Measurements from ENCODE around the gene SLC38A7. TPM values are rescaled to one million over a fixed set of nuclear protein-coding genes. Genes with fewer than 3 reads are reported as not detected.

SLC38A7 gene
- total and polyA plus RNA-seq, 2 of the 13 experiments (the other 11 are each of a cell fraction or from before 2014, with no cell fraction given): 13.2 to 14.1 TPM

DNA sequence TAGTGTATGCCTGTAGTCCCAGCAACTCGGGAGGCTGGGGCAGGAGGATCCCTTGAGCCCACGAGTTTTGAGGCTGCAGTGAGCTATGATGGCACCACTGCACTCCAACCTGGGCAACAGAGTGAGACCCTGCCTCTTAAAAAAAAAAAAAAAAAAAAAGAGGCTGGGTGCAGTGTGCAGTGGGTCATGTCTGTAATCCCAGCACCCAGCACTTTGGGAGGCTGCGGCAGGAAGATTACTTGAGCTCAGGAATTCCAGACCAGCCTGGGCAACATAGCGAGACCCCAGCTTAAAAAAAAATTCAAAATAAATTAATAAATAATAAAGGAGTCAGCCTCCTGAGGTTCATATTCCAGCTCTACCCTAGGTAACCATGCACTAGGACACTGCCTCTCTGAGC is 45.3 kb downstream of the SLC38A7 start (continued):
- TF ChIP-seq, protein P1, sequence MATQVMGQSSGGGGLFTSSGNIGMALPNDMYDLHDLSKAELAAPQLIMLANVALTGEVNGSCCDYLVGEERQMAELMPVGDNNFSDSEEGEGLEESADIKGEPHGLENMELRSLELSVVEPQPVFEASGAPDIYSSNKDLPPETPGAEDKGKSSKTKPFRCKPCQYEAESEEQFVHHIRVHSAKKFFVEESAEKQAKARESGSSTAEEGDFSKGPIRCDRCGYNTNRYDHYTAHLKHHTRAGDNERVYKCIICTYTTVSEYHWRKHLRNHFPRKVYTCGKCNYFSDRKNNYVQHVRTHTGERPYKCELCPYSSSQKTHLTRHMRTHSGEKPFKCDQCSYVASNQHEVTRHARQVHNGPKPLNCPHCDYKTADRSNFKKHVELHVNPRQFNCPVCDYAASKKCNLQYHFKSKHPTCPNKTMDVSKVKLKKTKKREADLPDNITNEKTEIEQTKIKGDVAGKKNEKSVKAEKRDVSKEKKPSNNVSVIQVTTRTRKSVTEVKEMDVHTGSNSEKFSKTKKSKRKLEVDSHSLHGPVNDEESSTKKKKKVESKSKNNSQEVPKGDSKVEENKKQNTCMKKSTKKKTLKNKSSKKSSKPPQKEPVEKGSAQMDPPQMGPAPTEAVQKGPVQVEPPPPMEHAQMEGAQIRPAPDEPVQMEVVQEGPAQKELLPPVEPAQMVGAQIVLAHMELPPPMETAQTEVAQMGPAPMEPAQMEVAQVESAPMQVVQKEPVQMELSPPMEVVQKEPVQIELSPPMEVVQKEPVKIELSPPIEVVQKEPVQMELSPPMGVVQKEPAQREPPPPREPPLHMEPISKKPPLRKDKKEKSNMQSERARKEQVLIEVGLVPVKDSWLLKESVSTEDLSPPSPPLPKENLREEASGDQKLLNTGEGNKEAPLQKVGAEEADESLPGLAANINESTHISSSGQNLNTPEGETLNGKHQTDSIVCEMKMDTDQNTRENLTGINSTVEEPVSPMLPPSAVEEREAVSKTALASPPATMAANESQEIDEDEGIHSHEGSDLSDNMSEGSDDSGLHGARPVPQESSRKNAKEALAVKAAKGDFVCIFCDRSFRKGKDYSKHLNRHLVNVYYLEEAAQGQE (IDR thresholded peaks at IDR 0.05; ENCODE audit: borderline replicate concordance in 1 of 2, low read depth in 1 of 2, low read length in 2 of 2): no peak
- TF ChIP-seq NCOR1 (IDR thresholded peaks at IDR 0.05; ENCODE audit: borderline replicate concordance, low read length): no peak

DNA sequence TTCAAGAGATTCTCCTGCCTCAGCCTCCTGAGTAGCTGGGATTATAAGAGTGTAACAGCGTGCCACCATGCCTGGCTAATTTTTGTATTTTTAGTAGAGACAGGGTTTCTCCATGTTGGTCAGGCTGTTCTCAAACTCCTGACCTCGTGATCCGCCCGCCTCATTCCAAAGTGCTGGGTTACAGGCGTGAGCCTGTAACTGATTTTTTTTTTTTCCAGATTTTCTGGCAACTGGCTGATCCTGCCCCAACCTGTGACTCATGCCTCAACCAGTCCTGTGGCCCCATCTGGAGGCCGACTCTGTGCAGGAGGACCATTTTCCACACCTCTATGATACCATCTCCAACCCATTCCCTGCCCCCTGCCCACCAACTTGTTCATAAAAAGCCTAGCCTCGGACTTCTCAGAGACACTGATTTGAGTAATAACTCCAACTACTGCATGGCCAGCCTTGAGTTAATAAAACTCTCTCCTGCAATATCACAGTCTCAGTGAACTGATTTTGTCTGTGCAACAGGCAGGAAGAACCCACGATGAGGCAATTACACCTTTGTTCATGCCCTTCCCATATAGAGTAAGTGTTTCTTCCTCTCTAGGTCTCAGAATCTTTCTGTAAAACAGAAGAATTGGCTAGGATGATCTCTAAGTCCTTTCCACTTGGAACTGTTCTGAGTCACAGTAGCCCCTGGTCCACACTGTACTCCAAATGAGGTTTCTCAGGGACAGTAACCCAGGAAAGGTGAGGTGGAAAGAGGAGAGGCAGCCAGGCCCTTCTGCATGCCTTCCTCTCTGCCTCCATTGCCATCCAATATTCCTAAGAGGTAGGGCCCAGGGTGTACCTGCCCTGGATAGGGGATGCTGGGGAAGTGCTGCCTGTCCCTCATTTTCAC is 46.2 kb downstream of the SLC38A7 start:
- ATAC-seq: peak; percentile 94
- CTCF ChIA-PET (ENCODE audit: low intra/inter-chr PET ratio, low total read pairs): interaction anchor here (0.8 to 2.8 kb wide), 3 partner anchors 125 to 143 kb away, joined by 3 to 18 read pairs (median 3); no protein-coding TSS in a partner anchor
- Histone ChIP-seq H3K4me2 (ENCODE audit: low read depth, low read length) (0 out of 2 replicates have a peak overlapping the region, but pooled peaks have one; percentile 0), H2AFZ (ENCODE audit: low read length) (no peak overlapping the region), H3K27ac (ENCODE audit: extremely low read length, insufficient read depth, low read length) (no peak overlapping the region), H3K9ac (ENCODE audit: insufficient read depth, low read depth, low read length) (no peak overlapping the region), H3K4me1 (ENCODE audit: insufficient read depth, low read length) (peaks cover 50% of the 10 kb centered on the region), H3K9me3 (ENCODE audit: low read length) (no peaks in the 10 kb centered on the region), H4K20me1 (ENCODE audit: insufficient read depth, low read length) (no peaks in the 10 kb centered on the region), H3K27me3 (ENCODE audit: control insufficient read depth in 1 of 2, insufficient read depth in 2 of 2, low read length in 2 of 2) (no peaks in the 10 kb centered on the region; a peak in 1 of 5 replicates), H3K4me3 (replicated peaks in 1 of 3; ENCODE audit: insufficient read depth in 1 of 3, low read depth in 2 of 3, low read length in 3 of 3) (no peak overlapping the region), H3K36me3 (replicated peaks in 1 of 2; ENCODE audit: control insufficient read depth in 1 of 2, insufficient read depth in 2 of 2, low read length in 2 of 2) (no peaks in the 10 kb centered on the region), H3K79me2 (ENCODE audit: insufficient read depth, low read length) (no peaks in the 10 kb centered on the region)
- intact Hi-C loops (cut with micrococcal nuclease; ENCODE audit: unreplicated experiment) (loop anchor here (1.0 to 5.0 kb wide), 4 partner anchors 66 to 301 kb away; no protein-coding TSS in a partner anchor), in situ Hi-C loops (cut with HindIII; ENCODE audit: extremely low pct_ligation_motif_present, low pct_unique_long_range_greater_than_20kb) (loop anchor here (10.0 kb wide), 2 partner anchors 124 to 304 kb away; partner anchors contain the start of gene SETD6)
- BruUV-seq (replicated peaks): no TSS peak
- WGBS (ENCODE audit: low lambda C conversion rate): 17% methylated on average over 8 of the region's 8 CpGs
- POLR2A ChIA-PET: no interaction called here
- FAIRE-seq: peak; percentile 84
- peak; percentile 79 for DNase-seq (ENCODE audit: low spot score)
- TF ChIP-seq, protein P2, sequence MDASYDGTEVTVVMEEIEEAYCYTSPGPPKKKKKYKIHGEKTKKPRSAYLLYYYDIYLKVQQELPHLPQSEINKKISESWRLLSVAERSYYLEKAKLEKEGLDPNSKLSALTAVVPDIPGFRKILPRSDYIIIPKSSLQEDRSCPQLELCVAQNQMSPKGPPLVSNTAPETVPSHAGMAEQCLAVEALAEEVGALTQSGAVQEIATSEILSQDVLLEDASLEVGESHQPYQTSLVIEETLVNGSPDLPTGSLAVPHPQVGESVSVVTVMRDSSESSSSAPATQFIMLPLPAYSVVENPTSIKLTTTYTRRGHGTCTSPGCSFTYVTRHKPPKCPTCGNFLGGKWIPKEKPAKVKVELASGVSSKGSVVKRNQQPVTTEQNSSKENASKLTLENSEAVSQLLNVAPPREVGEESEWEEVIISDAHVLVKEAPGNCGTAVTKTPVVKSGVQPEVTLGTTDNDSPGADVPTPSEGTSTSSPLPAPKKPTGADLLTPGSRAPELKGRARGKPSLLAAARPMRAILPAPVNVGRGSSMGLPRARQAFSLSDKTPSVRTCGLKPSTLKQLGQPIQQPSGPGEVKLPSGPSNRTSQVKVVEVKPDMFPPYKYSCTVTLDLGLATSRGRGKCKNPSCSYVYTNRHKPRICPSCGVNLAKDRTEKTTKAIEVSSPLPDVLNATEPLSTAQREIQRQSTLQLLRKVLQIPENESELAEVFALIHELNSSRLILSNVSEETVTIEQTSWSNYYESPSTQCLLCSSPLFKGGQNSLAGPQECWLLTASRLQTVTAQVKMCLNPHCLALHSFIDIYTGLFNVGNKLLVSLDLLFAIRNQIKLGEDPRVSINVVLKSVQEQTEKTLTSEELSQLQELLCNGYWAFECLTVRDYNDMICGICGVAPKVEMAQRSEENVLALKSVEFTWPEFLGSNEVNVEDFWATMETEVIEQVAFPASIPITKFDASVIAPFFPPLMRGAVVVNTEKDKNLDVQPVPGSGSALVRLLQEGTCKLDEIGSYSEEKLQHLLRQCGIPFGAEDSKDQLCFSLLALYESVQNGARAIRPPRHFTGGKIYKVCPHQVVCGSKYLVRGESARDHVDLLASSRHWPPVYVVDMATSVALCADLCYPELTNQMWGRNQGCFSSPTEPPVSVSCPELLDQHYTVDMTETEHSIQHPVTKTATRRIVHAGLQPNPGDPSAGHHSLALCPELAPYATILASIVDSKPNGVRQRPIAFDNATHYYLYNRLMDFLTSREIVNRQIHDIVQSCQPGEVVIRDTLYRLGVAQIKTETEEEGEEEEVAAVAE (CRISPR knock-in tag; IDR thresholded peaks at IDR 0.05; ENCODE audit: borderline replicate concordance): no peak; the same call in 1 of the 2 replicates
- TF ChIP-seq ZNF761 (CRISPR knock-in tag; conservative IDR thresholded peaks at IDR 0.05) (no peak), BRD4 (CRISPR knock-in tag; IDR thresholded peaks at IDR 0.05) (no peak)
- TF ChIP-seq, protein P3, sequence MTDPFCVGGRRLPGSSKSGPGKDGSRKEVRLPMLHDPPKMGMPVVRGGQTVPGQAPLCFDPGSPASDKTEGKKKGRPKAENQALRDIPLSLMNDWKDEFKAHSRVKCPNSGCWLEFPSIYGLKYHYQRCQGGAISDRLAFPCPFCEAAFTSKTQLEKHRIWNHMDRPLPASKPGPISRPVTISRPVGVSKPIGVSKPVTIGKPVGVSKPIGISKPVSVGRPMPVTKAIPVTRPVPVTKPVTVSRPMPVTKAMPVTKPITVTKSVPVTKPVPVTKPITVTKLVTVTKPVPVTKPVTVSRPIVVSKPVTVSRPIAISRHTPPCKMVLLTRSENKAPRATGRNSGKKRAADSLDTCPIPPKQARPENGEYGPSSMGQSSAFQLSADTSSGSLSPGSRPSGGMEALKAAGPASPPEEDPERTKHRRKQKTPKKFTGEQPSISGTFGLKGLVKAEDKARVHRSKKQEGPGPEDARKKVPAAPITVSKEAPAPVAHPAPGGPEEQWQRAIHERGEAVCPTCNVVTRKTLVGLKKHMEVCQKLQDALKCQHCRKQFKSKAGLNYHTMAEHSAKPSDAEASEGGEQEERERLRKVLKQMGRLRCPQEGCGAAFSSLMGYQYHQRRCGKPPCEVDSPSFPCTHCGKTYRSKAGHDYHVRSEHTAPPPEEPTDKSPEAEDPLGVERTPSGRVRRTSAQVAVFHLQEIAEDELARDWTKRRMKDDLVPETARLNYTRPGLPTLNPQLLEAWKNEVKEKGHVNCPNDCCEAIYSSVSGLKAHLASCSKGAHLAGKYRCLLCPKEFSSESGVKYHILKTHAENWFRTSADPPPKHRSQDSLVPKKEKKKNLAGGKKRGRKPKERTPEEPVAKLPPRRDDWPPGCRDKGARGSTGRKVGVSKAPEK (CRISPR knock-in tag; IDR thresholded peaks at IDR 0.05; ENCODE audit: borderline replicate concordance): no peak; the same call in 1 of the 2 replicates
- TF ChIP-seq, protein P4, sequence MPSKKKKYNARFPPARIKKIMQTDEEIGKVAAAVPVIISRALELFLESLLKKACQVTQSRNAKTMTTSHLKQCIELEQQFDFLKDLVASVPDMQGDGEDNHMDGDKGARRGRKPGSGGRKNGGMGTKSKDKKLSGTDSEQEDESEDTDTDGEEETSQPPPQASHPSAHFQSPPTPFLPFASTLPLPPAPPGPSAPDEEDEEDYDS (CRISPR knock-in tag; IDR thresholded peaks at IDR 0.05): 0 out of 2 replicates have a peak, but pooled peaks have one; percentile 18

Measured in HepG2 (cell line).